Neural cell (in vitro differentiated cells): ENCODE data around the gene UTP3. TPM values are rescaled to one million over a fixed set of nuclear protein-coding genes. Genes with fewer than 3 reads are reported as not detected.
A peak's percentile ranks its signal among the peaks of the same experiment; 100 is the strongest.
"Not testable (repeated sequence)": the region's sequence is repeated elsewhere in the genome, so short reads cannot be mapped to it uniquely, and the experiment has no call there.

ENCODE experiments used
- H2AFZ ChIP-seq: fragments of 200-600, 300-800 bp; sonication (generic), shearing (Covaris generic); 2 replicates; pipeline ENCODE4 v1.6.0; 2014; ENCODE audit warnings: low read depth, mild to moderate bottlenecking, antibody characterized with exemption, low read length, moderate library complexity
- H3F3A ChIP-seq: fragments of 200-600 bp; shearing (Covaris generic); 2 replicates; pipeline ENCODE4 v1.6.1; 2016; ENCODE audit warnings: mild to moderate bottlenecking, moderate library complexity, mixed read lengths, antibody characterized with exemption, low read length; ENCODE audit not compliant: insufficient read depth, poor library complexity, severe bottlenecking
- H3K27ac ChIP-seq: fragments of 200-600, 300-800 bp; sonication (generic), shearing (Covaris generic); 2 replicates; pipeline ENCODE4 v1.5.1; 2014; ENCODE audit warnings: mild to moderate bottlenecking, low read length, moderate library complexity
- H3K27me3 ChIP-seq: fragments of 300-800, 200-600 bp; sonication (generic), shearing (Covaris generic); 2 replicates; pipeline ENCODE4 v1.6.0; 2014; ENCODE audit warnings: mild to moderate bottlenecking, low read depth, low read length, moderate library complexity; ENCODE audit not compliant: insufficient read depth
- H3K36me3 ChIP-seq: fragments of 300-800, 200-600 bp; sonication (generic), shearing (Covaris generic); 2 replicates; pipeline ENCODE4 v1.5.1; 2014; ENCODE audit warnings: mild to moderate bottlenecking, antibody characterized with exemption, low read length, moderate library complexity; ENCODE audit not compliant: insufficient read depth
- H3K4me2 ChIP-seq: fragments of 300-800, 200-600 bp; sonication (generic), shearing (Covaris generic); 2 replicates; pipeline ENCODE4 v1.6.0; 2014; ENCODE audit warnings: mild to moderate bottlenecking, low read length
- H3K4me3 ChIP-seq: fragments of 300-800, 200-600 bp; sonication (generic), shearing (Covaris generic); 2 replicates; pipeline ENCODE4 v1.5.1; 2014; ENCODE audit warnings: mild to moderate bottlenecking, low read length, moderate library complexity
- H3K79me2 ChIP-seq: fragments of 200-600 bp; shearing (Covaris generic); replicated peaks from 2 replicates; pipeline ENCODE4 v1.6.0; 2014; ENCODE audit warnings: mild to moderate bottlenecking, low read length, moderate library complexity; ENCODE audit not compliant: insufficient read depth
- H3K9ac ChIP-seq: fragments of 300-800, 200-600 bp; sonication (generic), shearing (Covaris generic); 2 replicates; pipeline ENCODE4 v1.6.1; 2016; ENCODE audit warnings: mild to moderate bottlenecking, low read length, mixed read lengths
- H3K9me2 ChIP-seq: fragments of 200-600 bp; shearing (Covaris generic); 2 replicates; pipeline ENCODE4 v1.6.1; 2016; ENCODE audit warnings: mild to moderate bottlenecking, low read length, mixed read lengths; ENCODE audit not compliant: insufficient read depth
- H3K9me3 ChIP-seq: fragments of 200-600, 300-800 bp; sonication (generic), shearing (Covaris generic); 2 replicates; pipeline ENCODE4 v1.6.1; 2016; ENCODE audit warnings: mild to moderate bottlenecking, mixed run types, low read length, moderate library complexity, mixed read lengths
- H4K20me1 ChIP-seq: fragments of 200-600 bp; shearing (Covaris generic); 2 replicates; pipeline ENCODE4 v1.6.1; 2016; ENCODE audit warnings: mild to moderate bottlenecking, mixed run types; ENCODE audit not compliant: insufficient read depth
- CTCF ChIP-seq: fragments of 450-650 bp; IDR thresholded peaks from 2 replicates; pipeline ENCODE4 v1.5.1; 2014; ENCODE audit warnings: antibody characterized with exemption, mild to moderate bottlenecking, moderate library complexity; ENCODE audit not compliant: poor library complexity, severe bottlenecking
- EP300 ChIP-seq: fragments of 450-650 bp; conservative IDR thresholded peaks from 2 replicates; pipeline ENCODE4 v1.6.1; 2014; ENCODE audit warnings: antibody characterized with exemption, mild to moderate bottlenecking, moderate library complexity; ENCODE audit not compliant: poor library complexity, severe bottlenecking
- EZH2 ChIP-seq: fragments of 200-600, 300-800 bp; shearing (Covaris generic), sonication (generic); IDR thresholded peaks from 2 replicates; pipeline ENCODE4 v1.6.1; 2014; ENCODE audit warnings: antibody characterized with exemption, low read length, borderline replicate concordance, mild to moderate bottlenecking; ENCODE audit not compliant: insufficient read depth, poor library complexity, severe bottlenecking
- MXI1 ChIP-seq: fragments of 450-650 bp; conservative IDR thresholded peaks from 2 replicates; pipeline ENCODE4 v1.6.1; 2014; ENCODE audit warnings: antibody characterized with exemption, mild to moderate bottlenecking; ENCODE audit not compliant: poor library complexity, severe bottlenecking
- POLR2AphosphoS5 ChIP-seq: IDR thresholded peaks from 2 replicates; pipeline ENCODE4 v1.6.1; 2012
- RAD21 ChIP-seq: fragments of 450-650 bp; conservative IDR thresholded peaks from 2 replicates; pipeline ENCODE4 v1.6.1; 2014; ENCODE audit warnings: antibody characterized with exemption, mild to moderate bottlenecking, moderate library complexity
- REST ChIP-seq: IDR thresholded peaks from 2 replicates; pipeline ENCODE4 v1.6.1; 2012; ENCODE audit warnings: borderline replicate concordance
- SMC3 ChIP-seq: fragments of 450-650 bp; conservative IDR thresholded peaks from 2 replicates; pipeline ENCODE4 v1.6.1; 2014; ENCODE audit warnings: antibody characterized with exemption, mild to moderate bottlenecking, moderate library complexity; ENCODE audit not compliant: poor library complexity
- TAF1 ChIP-seq: IDR thresholded peaks from 2 replicates; pipeline ENCODE4 v1.6.1; 2012; ENCODE audit warnings: low read depth
- polyA plus RNA-seq: library from polyadenylated mRNA; depleted of rRNA; stranded (reverse); fragments of >200 nt; gene quantifications from 2 replicates; pipeline ENCODE4 v1.2.3, GENCODE V29; 2014

The UTP3 gene
- polyA plus RNA-seq, 1 donor from 2014 or later, result 11.3 TPM

- TF ChIP-seq EZH2 (no peak), RAD21 (no peak), POLR2AphosphoS5 (no peak)
Measured at GRCh38 chr4:70701271-70701670, 12.9 kb downstream of the UTP3 start (continued).

- H3K9me3 ChIP-seq, H4K20me1 ChIP-seq, H3K9ac ChIP-seq, H3K4me3 ChIP-seq, H3K27me3 ChIP-seq, H2AFZ ChIP-seq, H3F3A ChIP-seq, H3K27ac ChIP-seq, H3K9me2 ChIP-seq, H3K36me3 ChIP-seq, H3K4me2 ChIP-seq: not testable (repeated sequence)
- peaks cover 12% of the 10 kb centered on the region for H3K79me2 ChIP-seq
Measured at GRCh38 chr4:70702592-70702991, 14.3 kb downstream of the UTP3 start.

- Histone ChIP-seq H3K79me2 (peaks cover 23% of the 10 kb centered on the region), H3K4me3 (peak overlapping the region; percentile 96), H3K36me3 (no peaks in the 10 kb centered on the region), H3K27me3 (no peaks in the 10 kb centered on the region), H3K4me2 (peak overlapping the region; percentile 89), H2AFZ (peak overlapping the region; percentile 89), H4K20me1 (no peaks in the 10 kb centered on the region), H3K27ac (peak overlapping the region; percentile 97), H3K9me3 (no peaks in the 10 kb centered on the region), H3K9me2 (no peaks in the 10 kb centered on the region), H3K9ac (peak overlapping the region; percentile 95), H3F3A (no peaks in the 10 kb centered on the region)
- TF ChIP-seq SMC3, result no peak
- peak; percentile 23 for TF ChIP-seq EP300
- TF ChIP-seq REST, result no peak
- TF ChIP-seq CTCF, result no peak
- TF ChIP-seq POLR2AphosphoS5, result no peak
- no peak for TF ChIP-seq RAD21
- TF ChIP-seq MXI1, result no peak
- TF ChIP-seq TAF1, result peak; percentile 60
- no peak for TF ChIP-seq EZH2
Measured at GRCh38 chr4:70703619-70704214, 15.4 kb downstream of the UTP3 start.
